Muscle layer of duodenum (tissue), 2 donors: Measurements from ENCODE around the gene RGS11.

Experiments
- H3K27ac ChIP-seq: one replicate; pipeline ENCODE4 v1.7.0; 2013; ENCODE audit warnings: mild to moderate bottlenecking, low read length
- H3K27me3 ChIP-seq: one replicate; pipeline ENCODE4 v1.7.0; 2013; ENCODE audit warnings: low read depth, mild to moderate bottlenecking, control low read depth, low read length
- H3K36me3 ChIP-seq, 2 donors: one replicate each; pipeline ENCODE4 v1.7.0; 2013; ENCODE audit warnings: low read length in 2 of 2, control low read depth in 1 of 2, mild to moderate bottlenecking in 1 of 2; ENCODE audit not compliant: insufficient read depth in 2 of 2, control insufficient read depth in 1 of 2
- H3K4me1 ChIP-seq, 2 donors: one replicate each; pipeline ENCODE4 v1.7.0; 2013; ENCODE audit warnings: low read length in 2 of 2, mild to moderate bottlenecking in 2 of 2, control low read depth in 1 of 2, moderate library complexity in 1 of 2; ENCODE audit not compliant: insufficient read depth in 2 of 2, control insufficient read depth in 1 of 2
- H3K4me3 ChIP-seq, 2 donors: one replicate each; pipeline ENCODE4 v1.7.0; 2013; ENCODE audit warnings: low read length in 2 of 2, low read depth in 1 of 2, mild to moderate bottlenecking in 1 of 2
- H3K9me3 ChIP-seq, 2 donors: one replicate each; pipeline ENCODE4 v1.7.0; 2013; ENCODE audit warnings: low read length in 2 of 2, control low read depth in 1 of 2, mild to moderate bottlenecking in 1 of 2; ENCODE audit not compliant: control insufficient read depth in 1 of 2
- donor health status: healthy.

The RGS11 gene

GRCh38 chr16:293043-293775, 17.5 kb upstream of the RGS11 start:
- Histone ChIP-seq H3K36me3 (peaks cover 0 to 79% of the 10 kb centered on the region in 2 donors), H3K4me3 (no peak overlapping the region), H3K9me3 (no peaks in the 10 kb centered on the region), H3K27me3 (no peaks in the 10 kb centered on the region), H3K4me1 (no peaks in the 10 kb centered on the region), H3K27ac (no peak overlapping the region)

- no peak overlapping the region for H3K4me3 ChIP-seq
- H3K27me3 ChIP-seq, result no peaks in the 10 kb centered on the region
- H3K4me1 ChIP-seq, result no peaks in the 10 kb centered on the region
- H3K36me3 ChIP-seq, result peaks cover 0 to 75% of the 10 kb centered on the region in 2 donors
- no peaks in the 10 kb centered on the region for H3K9me3 ChIP-seq
- H3K27ac ChIP-seq, result no peak overlapping the region
Measured at GRCh38 chr16:291539-291938, 15.8 kb upstream of the RGS11 start.

- no peaks in the 10 kb centered on the region for H3K27me3 ChIP-seq
- H3K4me3 ChIP-seq, result no peak overlapping the region
- H3K4me1 ChIP-seq, result no peaks in the 10 kb centered on the region
- H3K36me3 ChIP-seq, result peaks cover 0 to 68% of the 10 kb centered on the region in 2 donors
- H3K27ac ChIP-seq, result no peak overlapping the region
- no peaks in the 10 kb centered on the region for H3K9me3 ChIP-seq
Measured at GRCh38 chr16:290681-291405, 15.1 kb upstream of the RGS11 start.

GRCh38 chr16:290015-290680, 14.4 kb upstream of the RGS11 start:
- Histone ChIP-seq H3K4me3 (no peak overlapping the region), H3K4me1 (no peaks in the 10 kb centered on the region), H3K36me3 (peaks cover 0 to 65% of the 10 kb centered on the region in 2 donors), H3K9me3 (no peaks in the 10 kb centered on the region), H3K27ac (no peak overlapping the region), H3K27me3 (no peaks in the 10 kb centered on the region)

- Histone ChIP-seq H3K4me1 (no peaks in the 10 kb centered on the region), H3K36me3 (peaks cover 0 to 65% of the 10 kb centered on the region in 2 donors), H3K4me3 (no peak overlapping the region), H3K9me3 (no peaks in the 10 kb centered on the region), H3K27ac (no peak overlapping the region), H3K27me3 (no peaks in the 10 kb centered on the region)
Measured at GRCh38 chr16:289395-289997, 13.8 kb upstream of the RGS11 start.

GRCh38 chr16:287981-288920, 12.5 kb upstream of the RGS11 start:
- Histone ChIP-seq H3K27ac (no peak overlapping the region), H3K4me3 (no peak overlapping the region), H3K36me3 (peaks cover 0 to 63% of the 10 kb centered on the region in 2 donors), H3K4me1 (no peaks in the 10 kb centered on the region), H3K9me3 (no peaks in the 10 kb centered on the region), H3K27me3 (no peaks in the 10 kb centered on the region)

- Histone ChIP-seq H3K36me3 (peaks cover 0 to 54% of the 10 kb centered on the region in 2 donors), H3K27ac (no peak overlapping the region), H3K4me1 (no peaks in the 10 kb centered on the region), H3K27me3 (no peaks in the 10 kb centered on the region), H3K9me3 (no peaks in the 10 kb centered on the region), H3K4me3 (no peak overlapping the region)
Measured at GRCh38 chr16:287298-287811, 11.6 kb upstream of the RGS11 start.

- no peak overlapping the region for H3K4me3 ChIP-seq
- peaks cover 0 to under 1% of the 10 kb centered on the region in 2 donors for H3K4me1 ChIP-seq
- peaks cover 0 to 47% of the 10 kb centered on the region in 2 donors for H3K36me3 ChIP-seq
- H3K9me3 ChIP-seq, result no peaks in the 10 kb centered on the region
- no peak overlapping the region for H3K27ac ChIP-seq
- H3K27me3 ChIP-seq, result no peaks in the 10 kb centered on the region
Measured at GRCh38 chr16:286491-287297, 10.9 kb upstream of the RGS11 start.

- Histone ChIP-seq H3K27me3 (no peaks in the 10 kb centered on the region), H3K4me3 (no peak overlapping the region), H3K4me1 (peaks cover 0 to 12% of the 10 kb centered on the region in 2 donors), H3K27ac (no peak overlapping the region), H3K9me3 (no peaks in the 10 kb centered on the region), H3K36me3 (peaks cover 0 to 34% of the 10 kb centered on the region in 2 donors)
Measured at GRCh38 chr16:285146-286055, 9.7 kb upstream of the RGS11 start.
